Spinal cord (tissue), 10 donors: Measurements from ENCODE around the gene MLC1. TPM values are rescaled to one million over a fixed set of nuclear protein-coding genes. Genes with fewer than 3 reads are reported as not detected.

ENCODE experiments used
- DNase-seq, 6 donors: peaks; one replicate each; pipeline versions ENCODE4 v3.0.0 to v3.0.0-alpha.2; 2013 to 2015; ENCODE audit warnings: low spot score in 6 of 6, low read depth in 4 of 6
- H3K27ac ChIP-seq: one replicate; pipeline ENCODE4 v1.5.1; 2013; ENCODE audit warnings: low read depth, low read length, control low read depth
- H3K27me3 ChIP-seq: one replicate; pipeline ENCODE4 v1.6.1; 2013; ENCODE audit warnings: low read length; ENCODE audit not compliant: control insufficient read depth, insufficient read depth
- H3K36me3 ChIP-seq: one replicate; pipeline ENCODE4 v1.6.1; 2013; ENCODE audit warnings: low read length; ENCODE audit not compliant: control insufficient read depth, insufficient read depth
- H3K4me1 ChIP-seq: one replicate; pipeline ENCODE4 v1.6.1; 2013; ENCODE audit warnings: low read length; ENCODE audit not compliant: control insufficient read depth, insufficient read depth
- H3K4me3 ChIP-seq: one replicate; pipeline ENCODE4 v1.5.1; 2013; ENCODE audit warnings: low read depth, low read length, control low read depth
- H3K9me3 ChIP-seq: one replicate; pipeline ENCODE4 v1.6.1; 2013; ENCODE audit warnings: low read length; ENCODE audit not compliant: control insufficient read depth, insufficient read depth
- WGBS: methylation state at CpG from one replicate; pipeline ENCODE4 v1.1.5; 2013; ENCODE audit warnings: missing lambda C conversion rate; ENCODE audit not compliant: insufficient coverage; 5-methylcytosine and 5-hydroxymethylcytosine counted together
- polyA plus RNA-seq, 2 donors: library from polyadenylated mRNA; unstranded; fragments of 120-200 nt; gene quantifications; one replicate each; pipeline ENCODE4 v1.2.1, GENCODE V29; 2013; ENCODE audit not compliant: insufficient read length in 2 of 2
- total RNA-seq, 2 donors: library from RNA; depleted of rRNA in 1 of 2; stranded (reverse); fragments of 120-200 nt in 1 of 2; fragments of >200 nt in 1 of 2; gene quantifications; one replicate each; pipeline versions ENCODE4 v1.2.3 to v1.2.4, GENCODE V29; 2013 to 2014
- donor health status: healthy.

Gene MLC1
- total and polyA plus RNA-seq, 4 donors = 76.9 to 353 (median 156) TPM

DNA sequence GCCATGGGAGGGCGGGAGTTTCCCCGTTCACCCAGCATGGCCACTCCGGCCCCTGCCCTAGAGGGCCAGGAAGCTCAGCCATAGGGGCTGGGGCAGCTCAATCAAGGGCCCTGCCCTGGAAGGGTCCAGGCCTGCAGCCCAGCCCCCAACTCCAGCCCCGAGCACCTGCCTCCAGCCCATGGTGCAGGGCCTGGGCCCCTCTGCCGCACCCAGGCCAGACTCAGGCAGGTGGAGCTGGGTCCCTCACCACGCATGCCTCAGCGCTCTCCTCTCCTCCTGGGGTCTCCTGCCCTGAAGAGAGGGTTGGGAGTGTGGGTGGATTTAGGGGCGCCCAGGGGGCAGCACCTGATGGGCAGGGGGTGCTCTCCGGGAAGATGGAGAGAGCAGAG lies 13.1 kb downstream of the MLC1 start:
- H3K27me3 ChIP-seq = no peaks in the 10 kb centered on the region
- H3K9me3 ChIP-seq = no peaks in the 10 kb centered on the region
- DNase-seq = no peak
- peaks cover 59% of the 10 kb centered on the region for H3K36me3 ChIP-seq
- peaks cover 12% of the 10 kb centered on the region for H3K4me1 ChIP-seq
- WGBS = 83% methylated on average over 6 of the region's 9 CpGs
- no peak overlapping the region for H3K4me3 ChIP-seq
- no peak overlapping the region for H3K27ac ChIP-seq

DNA sequence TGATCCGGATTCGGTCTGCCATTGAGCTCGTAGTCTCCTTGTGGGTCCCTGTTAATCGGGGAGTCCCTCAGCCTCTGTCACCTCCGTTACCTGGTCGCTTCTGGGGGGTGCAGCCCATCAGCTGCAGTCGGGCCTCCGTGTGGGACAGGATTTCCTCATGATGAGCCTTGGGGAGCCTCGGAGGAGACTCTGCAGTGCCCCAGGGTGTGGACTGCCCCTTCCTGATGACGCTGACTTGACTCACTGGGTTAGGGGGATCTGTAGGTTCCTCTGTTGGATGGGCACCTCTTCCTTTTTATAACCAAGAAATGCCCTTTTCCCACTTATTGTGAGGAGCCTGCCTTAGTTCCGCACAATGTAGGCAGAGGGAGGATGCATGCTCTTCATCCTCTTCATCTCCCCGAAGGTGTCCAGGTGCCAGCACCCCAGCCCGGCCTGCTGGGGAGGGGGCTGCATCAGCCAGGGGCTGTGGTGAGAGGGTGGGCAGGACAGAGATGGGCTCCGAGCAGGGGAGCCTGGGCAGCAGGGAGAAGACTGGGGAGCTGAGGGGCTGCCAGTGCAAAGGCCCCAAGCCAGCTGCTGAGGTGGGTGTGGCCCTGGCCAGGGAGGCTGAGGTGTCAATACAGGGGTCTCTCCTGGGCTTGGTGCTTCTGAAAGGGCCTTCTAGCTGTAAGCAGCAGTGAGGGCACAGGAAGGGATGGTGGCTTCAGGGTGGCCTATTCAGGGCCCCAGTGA lies 13.6 kb downstream of the MLC1 start:
- no peak for DNase-seq
- H3K27ac ChIP-seq = no peak overlapping the region
- peaks cover 12% of the 10 kb centered on the region for H3K4me1 ChIP-seq
- H3K9me3 ChIP-seq = no peaks in the 10 kb centered on the region
- H3K36me3 ChIP-seq = peaks cover 53% of the 10 kb centered on the region
- WGBS = 93% methylated on average over 11 of the region's 14 CpGs
- H3K27me3 ChIP-seq = no peaks in the 10 kb centered on the region
- H3K4me3 ChIP-seq = no peak overlapping the region

DNA sequence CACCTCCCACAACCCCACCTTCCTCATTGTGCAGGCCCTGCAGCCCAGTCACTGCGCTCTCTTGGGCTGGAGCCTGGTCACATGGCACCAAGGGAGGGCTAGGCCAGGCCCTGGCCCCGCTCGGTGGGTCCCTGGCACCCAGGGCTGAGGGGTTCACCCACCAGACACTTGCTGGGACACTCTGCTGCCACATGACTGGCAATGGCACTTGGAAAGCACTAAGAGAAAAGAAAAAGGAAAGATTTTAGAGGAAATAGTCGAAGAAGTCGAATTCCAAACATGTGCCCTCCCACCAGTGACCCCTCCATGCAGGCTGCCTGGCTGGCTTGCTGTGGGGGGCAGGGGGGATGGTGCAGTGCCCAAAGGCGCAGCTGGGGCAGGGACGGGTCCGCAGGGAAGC lies 14.9 kb downstream of the MLC1 start:
- peaks cover 12% of the 10 kb centered on the region for H3K4me1 ChIP-seq
- no peak overlapping the region for H3K4me3 ChIP-seq
- H3K36me3 ChIP-seq = peaks cover 56% of the 10 kb centered on the region
- no peaks in the 10 kb centered on the region for H3K9me3 ChIP-seq
- WGBS = 76% methylated on average over 6 of the region's 8 CpGs
- no peak for DNase-seq
- H3K27ac ChIP-seq = no peak overlapping the region
- H3K27me3 ChIP-seq = no peaks in the 10 kb centered on the region

DNA sequence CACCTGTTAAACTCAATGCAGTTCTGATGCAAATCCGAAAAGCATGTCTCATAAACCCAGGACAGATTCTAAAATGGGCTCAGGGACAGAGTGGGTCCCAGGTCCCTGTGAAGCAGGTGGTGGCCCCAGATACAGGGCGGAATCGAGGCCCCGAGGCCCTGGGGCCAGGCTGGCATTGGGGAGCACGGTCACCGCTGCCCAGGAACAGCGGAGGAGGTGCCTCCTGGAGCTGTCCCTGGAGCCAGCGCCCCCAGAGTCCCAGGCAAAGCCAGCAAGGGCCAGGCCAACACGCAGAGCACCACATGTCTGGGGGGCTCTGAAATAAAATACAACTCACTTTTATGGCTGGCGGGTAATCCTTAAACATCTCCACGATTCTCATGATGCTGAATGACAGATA lies 17.1 kb downstream of the MLC1 start:
- no peak overlapping the region for H3K4me3 ChIP-seq
- no peak overlapping the region for H3K27ac ChIP-seq
- H3K4me1 ChIP-seq = no peaks in the 10 kb centered on the region
- WGBS = 90% methylated on average over 11 of the region's 11 CpGs
- no peaks in the 10 kb centered on the region for H3K27me3 ChIP-seq
- H3K9me3 ChIP-seq = no peaks in the 10 kb centered on the region
- no peak for DNase-seq
- peaks cover 59% of the 10 kb centered on the region for H3K36me3 ChIP-seq

DNA sequence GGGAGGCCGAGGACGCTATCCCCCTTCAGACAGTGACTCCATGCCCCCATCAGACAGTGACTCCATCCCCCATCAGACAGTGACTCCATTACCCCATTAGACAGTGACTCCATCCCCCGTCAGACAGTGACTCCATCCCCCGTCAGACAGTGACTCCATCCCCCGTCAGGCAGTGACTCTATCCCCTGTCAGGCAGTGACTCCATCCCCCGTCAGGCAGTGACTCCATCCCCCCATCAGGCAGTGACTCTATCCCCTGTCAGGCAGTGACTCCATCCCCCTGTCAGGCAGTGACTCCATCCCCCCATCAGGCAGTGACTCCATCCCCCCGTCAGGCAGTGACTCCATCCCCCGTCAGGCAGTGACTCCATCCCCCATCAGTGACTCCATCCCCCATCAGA lies 18.0 kb downstream of the MLC1 start:
- H3K9me3 ChIP-seq = no peaks in the 10 kb centered on the region
- H3K36me3 ChIP-seq = peaks cover 59% of the 10 kb centered on the region
- H3K4me3 ChIP-seq = no peak overlapping the region
- H3K27ac ChIP-seq = no peak overlapping the region
- no peak for DNase-seq
- H3K27me3 ChIP-seq = no peaks in the 10 kb centered on the region
- no peaks in the 10 kb centered on the region for H3K4me1 ChIP-seq
- WGBS = 76% methylated on average over 2 of the region's 8 CpGs

DNA sequence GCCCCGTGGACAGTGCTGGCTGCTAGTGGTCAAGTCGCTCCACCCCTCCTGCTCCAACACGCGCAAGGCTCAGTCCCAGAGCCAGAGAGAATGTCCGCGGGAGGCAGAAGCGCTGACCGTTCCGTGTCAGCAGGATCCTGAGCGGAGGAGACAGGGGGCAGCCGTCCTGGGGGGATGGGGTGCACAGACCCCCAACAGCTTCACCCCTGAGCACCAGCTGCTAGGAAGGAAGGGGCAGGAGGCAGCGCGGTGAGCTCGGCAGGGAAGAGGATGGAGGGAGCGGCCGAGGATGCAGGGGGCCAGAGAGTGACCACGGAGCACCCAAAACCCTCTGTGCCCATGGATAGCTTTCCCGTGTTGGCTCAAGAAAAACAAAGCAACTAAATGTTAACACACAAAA lies 20.8 kb downstream of the MLC1 start:
- DNase-seq = no peak
- Histone ChIP-seq H3K27ac (no peak overlapping the region), H3K27me3 (peaks cover 7% of the 10 kb centered on the region), H3K9me3 (no peaks in the 10 kb centered on the region), H3K4me3 (no peak overlapping the region), H3K4me1 (peaks cover 10% of the 10 kb centered on the region), H3K36me3 (peaks cover 68% of the 10 kb centered on the region)
- WGBS = 55% methylated on average over 10 of the region's 18 CpGs

DNA sequence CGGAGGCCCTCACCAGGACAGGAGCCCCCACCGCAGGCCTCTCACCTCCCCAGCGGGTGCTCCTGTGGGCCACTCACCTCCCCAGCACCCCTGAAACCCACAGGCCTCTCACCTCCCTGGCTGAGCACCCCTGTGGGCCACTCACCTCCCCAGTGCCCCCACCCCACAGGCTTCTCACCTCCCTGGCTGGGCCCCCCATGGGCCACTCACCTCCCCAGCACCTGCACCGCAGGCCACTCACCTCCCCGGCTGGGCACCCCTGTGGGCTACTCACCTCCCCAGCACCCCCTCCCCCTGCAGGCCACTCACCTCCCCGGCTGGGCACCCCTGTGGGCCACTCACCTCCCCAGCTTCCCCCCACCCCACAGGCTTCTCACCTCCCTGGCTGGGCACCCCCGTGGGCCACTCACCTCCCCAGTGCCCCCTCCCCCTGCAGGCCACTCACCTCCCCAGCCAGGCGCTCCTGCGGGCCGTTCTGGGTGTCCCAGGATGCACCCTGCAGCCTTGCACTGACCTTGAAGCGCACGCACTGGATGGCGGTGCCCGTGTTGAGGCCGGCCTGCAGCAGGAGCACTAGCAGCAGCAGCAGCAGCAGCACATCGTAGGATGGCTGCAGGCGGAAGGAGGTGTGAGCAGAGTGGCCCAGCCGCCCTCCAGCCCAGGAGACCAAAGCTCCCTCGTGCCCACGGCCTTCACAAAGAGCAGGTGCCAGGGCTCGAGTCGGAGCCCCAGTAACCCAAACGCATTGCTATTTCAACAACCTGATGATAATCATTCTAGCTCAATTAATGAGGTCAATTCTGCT lies 21.4 kb downstream of the MLC1 start:
- no peaks in the 10 kb centered on the region for H3K9me3 ChIP-seq
- H3K27me3 ChIP-seq = peaks cover 14% of the 10 kb centered on the region
- 85% methylated on average over 22 of the region's 23 CpGs for WGBS
- no peak overlapping the region for H3K4me3 ChIP-seq
- peaks cover 17% of the 10 kb centered on the region for H3K4me1 ChIP-seq
- peaks cover 68% of the 10 kb centered on the region for H3K36me3 ChIP-seq
- no peak overlapping the region for H3K27ac ChIP-seq
- no peak for DNase-seq

DNA sequence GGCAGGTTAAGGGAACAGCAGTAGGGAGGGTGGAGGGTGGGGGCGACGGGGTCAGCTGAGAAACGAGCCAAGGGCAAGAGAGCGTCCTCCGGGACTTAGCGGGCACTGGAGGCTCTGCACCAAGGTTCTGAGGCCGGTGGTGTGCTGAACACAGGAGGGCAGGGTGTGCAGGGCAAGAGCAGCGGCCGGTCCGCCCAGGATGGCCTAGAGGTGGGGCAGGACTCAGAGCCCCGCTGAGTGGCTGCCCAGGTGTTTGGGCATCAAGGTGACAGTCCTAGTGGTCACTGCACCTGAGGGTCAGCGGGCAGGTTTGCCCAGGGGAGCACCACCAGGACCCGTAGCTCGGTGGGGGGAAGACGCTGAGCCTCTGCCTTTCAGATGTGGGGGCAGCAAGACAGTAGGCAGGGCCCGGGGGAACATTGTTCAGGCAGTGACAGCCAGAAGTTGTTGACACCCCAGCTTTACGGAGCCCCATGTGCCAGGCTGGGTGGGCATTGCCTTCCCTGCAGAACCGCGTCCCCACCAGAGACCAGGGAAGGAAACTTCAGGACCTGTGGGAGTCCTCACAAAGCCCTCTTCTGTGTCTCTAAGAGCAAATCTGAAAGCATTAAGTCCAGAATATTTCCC lies 22.6 kb downstream of the MLC1 start:
- H3K36me3 ChIP-seq = peaks cover 62% of the 10 kb centered on the region
- no peak for DNase-seq
- H3K27ac ChIP-seq = no peak overlapping the region
- WGBS = 91% methylated on average over 19 of the region's 19 CpGs
- no peak overlapping the region for H3K4me3 ChIP-seq
- peaks cover 22% of the 10 kb centered on the region for H3K4me1 ChIP-seq
- peaks cover 15% of the 10 kb centered on the region for H3K27me3 ChIP-seq
- no peaks in the 10 kb centered on the region for H3K9me3 ChIP-seq

DNA sequence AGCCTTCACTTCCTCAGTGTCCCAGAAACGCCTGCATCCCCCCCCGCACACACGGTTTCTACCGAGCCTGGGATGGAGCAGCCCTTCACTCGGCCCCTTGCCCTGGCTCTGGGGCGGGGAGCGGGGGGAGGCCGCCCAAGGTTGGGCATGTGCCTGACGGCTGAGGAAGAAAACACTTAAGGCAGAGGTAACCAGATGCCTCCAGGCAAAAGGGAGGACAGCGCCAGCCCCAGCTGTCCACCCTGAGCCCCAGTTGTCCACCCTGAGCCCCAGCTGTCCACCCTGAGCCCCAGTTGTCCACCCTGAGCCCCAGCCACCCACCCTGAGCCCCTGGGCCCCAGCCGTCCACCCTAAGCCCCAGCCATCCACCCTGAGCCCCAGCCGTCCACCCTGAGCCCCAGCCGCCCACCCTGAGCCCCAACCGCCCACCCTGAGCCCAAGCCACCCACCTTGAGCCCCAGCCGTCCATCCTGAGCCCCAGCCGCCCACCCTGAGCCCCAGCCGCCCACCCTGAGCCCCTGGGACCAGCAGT lies 23.3 kb downstream of the MLC1 start:
- peaks cover 15% of the 10 kb centered on the region for H3K27me3 ChIP-seq
- no peak for DNase-seq
- H3K4me1 ChIP-seq = peaks cover 22% of the 10 kb centered on the region
- no peaks in the 10 kb centered on the region for H3K9me3 ChIP-seq
- no peak overlapping the region for H3K4me3 ChIP-seq
- no peak overlapping the region for H3K27ac ChIP-seq
- H3K36me3 ChIP-seq = peaks cover 62% of the 10 kb centered on the region
- WGBS = 89% methylated on average over 13 of the region's 17 CpGs
